WTC11 (cell line): ENCODE data around the gene CLEC9A. TPM values are rescaled to one million over a fixed set of nuclear protein-coding genes. Genes with fewer than 3 reads are reported as not detected.

Experiments used
- ATAC-seq: fragments of 200-7000 bp; cut with Tn5 transposase; 2 replicates; pipeline ENCODE4 v1.10.0; 2021; ENCODE audit warnings: mild to moderate bottlenecking, moderate library complexity
- CTCF ChIA-PET: fragments of 300-600 bp; sonication (Branson Sonifier 250); formaldehyde crosslinking; loops from one replicate; lab custom pipeline; 2021; ENCODE audit warnings: antibody characterized with exemption; lab: Charles Lee
- POLR2A ChIA-PET: fragments of 350-600 bp; sonication (Branson Sonifier 250); formaldehyde crosslinking; loops from one replicate; lab custom pipeline; 2021; ENCODE audit warnings: antibody characterized with exemption; lab: Charles Lee
- DNase-seq: peaks from one replicate; pipeline ENCODE4 v3.0.0; 2021; ENCODE audit warnings: low spot score
- H3K27ac Mint-ChIP-seq: 2 replicates; pipeline ENCODE4 v1.8.0; 2021; ENCODE audit warnings: mixed read lengths
- H3K27me3 Mint-ChIP-seq: 2 replicates; pipeline ENCODE4 v1.8.0; 2021; ENCODE audit warnings: low read depth, mild to moderate bottlenecking, moderate library complexity, mixed read lengths
- H3K36me3 Mint-ChIP-seq: 2 replicates; pipeline ENCODE4 v1.8.0; 2021; ENCODE audit warnings: mixed read lengths
- H3K4me1 Mint-ChIP-seq: 2 replicates; pipeline ENCODE4 v1.8.0; 2022; ENCODE audit warnings: mixed read lengths
- H3K4me3 Mint-ChIP-seq: 2 replicates; pipeline ENCODE4 v1.8.0; 2021; ENCODE audit warnings: mild to moderate bottlenecking, moderate library complexity, mixed read lengths
- H3K9me3 Mint-ChIP-seq: 2 replicates; pipeline ENCODE4 v1.8.0; 2021; ENCODE audit warnings: mixed read lengths
- CREB1 ChIP-seq: sonication (generic); formaldehyde crosslinking; IDR thresholded peaks from 2 replicates; pipeline ENCODE4 v1.8.0; 2023; ENCODE audit warnings: mild to moderate bottlenecking, missing genetic modification reagents
- FOXP1 ChIP-seq: sonication (generic); formaldehyde crosslinking; IDR thresholded peaks from 2 replicates; pipeline ENCODE4 v1.8.0; 2022; ENCODE audit warnings: missing genetic modification reagents, mild to moderate bottlenecking, moderate library complexity, borderline replicate concordance
- IRF2 ChIP-seq: sonication (generic); formaldehyde crosslinking; IDR thresholded peaks from 2 replicates; pipeline ENCODE4 v1.8.0; 2022; ENCODE audit warnings: low read depth, missing genetic modification reagents, borderline replicate concordance
- JUN ChIP-seq: sonication (generic); formaldehyde crosslinking; IDR thresholded peaks from 2 replicates; pipeline ENCODE4 v1.8.0; 2023; ENCODE audit warnings: mild to moderate bottlenecking, missing genetic modification reagents
- KAT7 ChIP-seq: sonication (generic); formaldehyde crosslinking; IDR thresholded peaks from 2 replicates; pipeline ENCODE4 v1.8.1; 2023; ENCODE audit warnings: missing genetic modification reagents, mild to moderate bottlenecking, borderline replicate concordance
- NR3C1 ChIP-seq: sonication (generic); formaldehyde crosslinking; conservative IDR thresholded peaks from 2 replicates; pipeline ENCODE4 v1.8.1; 2023; ENCODE audit warnings: low read depth, mild to moderate bottlenecking, missing genetic modification reagents
- ZNF138 ChIP-seq: sonication (generic); formaldehyde crosslinking; conservative IDR thresholded peaks from 2 replicates; pipeline ENCODE4 v1.8.1; 2022; ENCODE audit warnings: mild to moderate bottlenecking, moderate library complexity, missing genetic modification reagents
- ZNF263 ChIP-seq: sonication (generic); formaldehyde crosslinking; IDR thresholded peaks from 2 replicates; pipeline ENCODE4 v1.8.1; 2022; ENCODE audit warnings: low read depth, mild to moderate bottlenecking, moderate library complexity, missing genetic modification reagents
- total RNA-seq: library from RNA; stranded (reverse); gene quantifications from 3 replicates; pipeline ENCODE4 v1.2.3, GENCODE V29; 2021
- TF ChIP-seq, protein P1 (sequence below): sonication (generic); formaldehyde crosslinking; IDR thresholded peaks from 2 replicates; pipeline ENCODE4 v1.8.0; 2022; ENCODE audit warnings: missing genetic modification reagents
- TF ChIP-seq, protein P2 (sequence below): fragments of 250-450 bp; sonication (Bioruptor Pico); conservative IDR thresholded peaks from 2 replicates; pipeline ENCODE4 v1.9.0; 2021; ENCODE audit warnings: mild to moderate bottlenecking
- TF ChIP-seq, protein P3 (sequence below): sonication (generic); formaldehyde crosslinking; IDR thresholded peaks from 2 replicates; pipeline ENCODE4 v1.8.0; 2022; ENCODE audit warnings: mild to moderate bottlenecking, missing genetic modification reagents
- TF ChIP-seq, protein P4 (sequence below): sonication (generic); formaldehyde crosslinking; conservative IDR thresholded peaks from 2 replicates; pipeline ENCODE4 v1.8.1; 2023; ENCODE audit warnings: mild to moderate bottlenecking, low read depth, missing genetic modification reagents, moderate library complexity
- TF ChIP-seq, protein P5 (sequence below): sonication (generic); formaldehyde crosslinking; IDR thresholded peaks from 2 replicates; pipeline ENCODE4 v1.8.1; 2023; ENCODE audit warnings: mild to moderate bottlenecking, missing genetic modification reagents, moderate library complexity
- TF ChIP-seq, protein P6 (sequence below): sonication (generic); formaldehyde crosslinking; IDR thresholded peaks from 2 replicates; pipeline ENCODE4 v1.8.1; 2023; ENCODE audit warnings: mild to moderate bottlenecking, missing genetic modification reagents
- TF ChIP-seq, protein P7 (sequence below): fragments of 200-600 bp; IDR thresholded peaks from 2 replicates; pipeline ENCODE4 v1.8.0; 2022; ENCODE audit warnings: antibody characterized with exemption
- TF ChIP-seq, protein P8 (sequence below): sonication (generic); formaldehyde crosslinking; IDR thresholded peaks from 2 replicates; pipeline ENCODE4 v1.8.0; 2022; ENCODE audit warnings: mild to moderate bottlenecking, missing genetic modification reagents
- TF ChIP-seq, protein P9 (sequence below): sonication (generic); formaldehyde crosslinking; IDR thresholded peaks from 2 replicates; pipeline ENCODE4 v1.8.1; 2022; ENCODE audit warnings: low read depth, missing genetic modification reagents, borderline replicate concordance

Gene CLEC9A
- total RNA-seq, 1 experiment from 2014 or later, result not detected

DNA sequence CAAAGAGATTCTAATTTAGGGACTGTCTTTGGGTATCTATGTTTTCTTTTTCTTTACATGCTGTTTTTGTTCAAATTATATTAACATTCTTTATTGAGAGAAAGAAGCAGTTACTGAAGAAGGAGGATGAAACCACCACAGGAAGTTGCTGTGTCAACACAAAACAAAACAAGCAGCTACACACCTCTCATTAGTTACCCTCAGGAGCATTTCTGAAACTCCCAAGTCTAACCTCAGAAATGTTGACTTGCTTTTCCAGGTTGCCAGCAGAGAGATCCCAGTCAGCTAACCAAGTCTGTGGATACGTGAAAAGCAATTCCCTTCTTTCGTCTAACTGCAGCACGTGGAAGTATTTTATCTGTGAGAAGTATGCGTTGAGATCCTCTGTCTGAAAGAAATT, 34.8 kb downstream of the CLEC9A start (continued):
- TF ChIP-seq JUN (CRISPR knock-in tag), result no peak
- TF ChIP-seq, protein P1, sequence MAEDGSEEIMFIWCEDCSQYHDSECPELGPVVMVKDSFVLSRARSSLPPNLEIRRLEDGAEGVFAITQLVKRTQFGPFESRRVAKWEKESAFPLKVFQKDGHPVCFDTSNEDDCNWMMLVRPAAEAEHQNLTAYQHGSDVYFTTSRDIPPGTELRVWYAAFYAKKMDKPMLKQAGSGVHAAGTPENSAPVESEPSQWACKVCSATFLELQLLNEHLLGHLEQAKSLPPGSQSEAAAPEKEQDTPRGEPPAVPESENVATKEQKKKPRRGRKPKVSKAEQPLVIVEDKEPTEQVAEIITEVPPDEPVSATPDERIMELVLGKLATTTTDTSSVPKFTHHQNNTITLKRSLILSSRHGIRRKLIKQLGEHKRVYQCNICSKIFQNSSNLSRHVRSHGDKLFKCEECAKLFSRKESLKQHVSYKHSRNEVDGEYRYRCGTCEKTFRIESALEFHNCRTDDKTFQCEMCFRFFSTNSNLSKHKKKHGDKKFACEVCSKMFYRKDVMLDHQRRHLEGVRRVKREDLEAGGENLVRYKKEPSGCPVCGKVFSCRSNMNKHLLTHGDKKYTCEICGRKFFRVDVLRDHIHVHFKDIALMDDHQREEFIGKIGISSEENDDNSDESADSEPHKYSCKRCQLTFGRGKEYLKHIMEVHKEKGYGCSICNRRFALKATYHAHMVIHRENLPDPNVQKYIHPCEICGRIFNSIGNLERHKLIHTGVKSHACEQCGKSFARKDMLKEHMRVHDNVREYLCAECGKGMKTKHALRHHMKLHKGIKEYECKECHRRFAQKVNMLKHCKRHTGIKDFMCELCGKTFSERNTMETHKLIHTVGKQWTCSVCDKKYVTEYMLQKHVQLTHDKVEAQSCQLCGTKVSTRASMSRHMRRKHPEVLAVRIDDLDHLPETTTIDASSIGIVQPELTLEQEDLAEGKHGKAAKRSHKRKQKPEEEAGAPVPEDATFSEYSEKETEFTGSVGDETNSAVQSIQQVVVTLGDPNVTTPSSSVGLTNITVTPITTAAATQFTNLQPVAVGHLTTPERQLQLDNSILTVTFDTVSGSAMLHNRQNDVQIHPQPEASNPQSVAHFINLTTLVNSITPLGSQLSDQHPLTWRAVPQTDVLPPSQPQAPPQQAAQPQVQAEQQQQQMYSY, result no peak
- TF ChIP-seq, all 79 proteins: peak for 0

DNA sequence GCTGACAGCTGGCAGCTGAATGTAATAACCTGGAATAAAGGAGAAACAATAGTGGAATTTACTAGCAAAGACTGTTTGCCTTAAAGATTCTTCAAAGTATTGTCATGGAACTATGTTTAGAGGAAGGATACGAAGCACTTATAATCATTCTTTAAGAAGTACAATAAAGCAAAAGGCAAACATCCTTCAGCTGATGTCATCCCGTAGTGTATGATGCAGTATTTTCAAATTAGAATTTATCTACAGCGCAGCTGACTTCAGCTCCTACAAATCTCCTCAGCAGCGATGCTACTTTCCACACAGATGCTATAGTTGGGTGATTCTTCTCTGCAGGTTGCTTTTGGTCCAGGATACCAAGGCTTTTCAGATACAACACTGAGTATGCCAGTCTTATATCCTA, 36.8 kb downstream of the CLEC9A start:
- no peak overlapping the region for H3K27ac Mint-ChIP-seq
- ChIA-PET CTCF (no interaction called here), POLR2A (no interaction called here)
- ATAC-seq (no peak), DNase-seq (no peak)
- peaks cover 17% of the 10 kb centered on the region for H3K4me1 Mint-ChIP-seq
- H3K4me3 Mint-ChIP-seq, result no peak overlapping the region
- no peaks in the 10 kb centered on the region for H3K9me3 Mint-ChIP-seq
- H3K27me3 Mint-ChIP-seq, result no peaks in the 10 kb centered on the region
- H3K36me3 Mint-ChIP-seq, result no peaks in the 10 kb centered on the region
- TF ChIP-seq, protein P2, sequence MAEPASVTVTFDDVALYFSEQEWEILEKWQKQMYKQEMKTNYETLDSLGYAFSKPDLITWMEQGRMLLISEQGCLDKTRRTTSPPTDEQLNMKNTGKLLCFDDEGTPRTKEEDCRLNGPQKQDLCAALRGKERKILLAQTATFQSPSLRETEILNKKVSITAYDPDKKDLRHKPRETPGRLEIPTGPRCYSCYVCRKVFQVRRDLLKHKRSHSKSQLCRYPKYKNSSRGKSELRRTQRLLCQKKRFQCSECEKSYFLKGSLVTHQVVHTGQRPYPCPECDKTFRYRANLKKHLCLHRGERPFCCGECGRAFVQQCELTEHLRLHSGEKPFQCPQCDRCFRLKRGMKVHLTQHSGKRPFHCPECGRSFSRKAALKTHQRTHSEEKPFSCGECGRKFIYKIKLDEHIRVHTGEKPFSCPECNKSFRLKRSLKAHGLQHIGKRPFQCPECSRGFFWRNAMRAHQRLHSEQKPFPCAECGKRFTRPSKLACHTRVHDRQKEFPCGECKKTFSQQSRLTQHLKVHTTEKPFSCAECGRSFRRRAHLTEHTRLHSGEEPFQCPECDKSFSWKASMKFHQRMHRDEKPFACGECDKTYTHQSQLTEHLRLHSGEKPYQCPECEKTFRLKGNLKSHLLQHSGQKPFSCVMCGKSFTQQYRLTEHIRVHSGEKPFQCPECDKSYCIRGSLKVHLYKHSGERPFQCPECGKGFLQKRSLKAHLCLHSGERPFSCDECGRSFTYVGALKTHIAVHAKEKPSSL, result no peak
- TF ChIP-seq KAT7 (CRISPR knock-in tag) (no peak), FOXP1 (CRISPR knock-in tag) (no peak), ZNF263 (CRISPR knock-in tag) (no peak), IRF2 (CRISPR knock-in tag) (no peak), ZNF138 (CRISPR knock-in tag) (no peak), CREB1 (CRISPR knock-in tag) (no peak), NR3C1 (CRISPR knock-in tag) (no peak)
- TF ChIP-seq, protein P3, sequence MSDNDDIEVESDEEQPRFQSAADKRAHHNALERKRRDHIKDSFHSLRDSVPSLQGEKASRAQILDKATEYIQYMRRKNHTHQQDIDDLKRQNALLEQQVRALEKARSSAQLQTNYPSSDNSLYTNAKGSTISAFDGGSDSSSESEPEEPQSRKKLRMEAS (CRISPR knock-in tag), result no peak
- TF ChIP-seq, protein P4, sequence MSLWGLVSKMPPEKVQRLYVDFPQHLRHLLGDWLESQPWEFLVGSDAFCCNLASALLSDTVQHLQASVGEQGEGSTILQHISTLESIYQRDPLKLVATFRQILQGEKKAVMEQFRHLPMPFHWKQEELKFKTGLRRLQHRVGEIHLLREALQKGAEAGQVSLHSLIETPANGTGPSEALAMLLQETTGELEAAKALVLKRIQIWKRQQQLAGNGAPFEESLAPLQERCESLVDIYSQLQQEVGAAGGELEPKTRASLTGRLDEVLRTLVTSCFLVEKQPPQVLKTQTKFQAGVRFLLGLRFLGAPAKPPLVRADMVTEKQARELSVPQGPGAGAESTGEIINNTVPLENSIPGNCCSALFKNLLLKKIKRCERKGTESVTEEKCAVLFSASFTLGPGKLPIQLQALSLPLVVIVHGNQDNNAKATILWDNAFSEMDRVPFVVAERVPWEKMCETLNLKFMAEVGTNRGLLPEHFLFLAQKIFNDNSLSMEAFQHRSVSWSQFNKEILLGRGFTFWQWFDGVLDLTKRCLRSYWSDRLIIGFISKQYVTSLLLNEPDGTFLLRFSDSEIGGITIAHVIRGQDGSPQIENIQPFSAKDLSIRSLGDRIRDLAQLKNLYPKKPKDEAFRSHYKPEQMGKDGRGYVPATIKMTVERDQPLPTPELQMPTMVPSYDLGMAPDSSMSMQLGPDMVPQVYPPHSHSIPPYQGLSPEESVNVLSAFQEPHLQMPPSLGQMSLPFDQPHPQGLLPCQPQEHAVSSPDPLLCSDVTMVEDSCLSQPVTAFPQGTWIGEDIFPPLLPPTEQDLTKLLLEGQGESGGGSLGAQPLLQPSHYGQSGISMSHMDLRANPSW (CRISPR knock-in tag), result no peak
- TF ChIP-seq, protein P5, sequence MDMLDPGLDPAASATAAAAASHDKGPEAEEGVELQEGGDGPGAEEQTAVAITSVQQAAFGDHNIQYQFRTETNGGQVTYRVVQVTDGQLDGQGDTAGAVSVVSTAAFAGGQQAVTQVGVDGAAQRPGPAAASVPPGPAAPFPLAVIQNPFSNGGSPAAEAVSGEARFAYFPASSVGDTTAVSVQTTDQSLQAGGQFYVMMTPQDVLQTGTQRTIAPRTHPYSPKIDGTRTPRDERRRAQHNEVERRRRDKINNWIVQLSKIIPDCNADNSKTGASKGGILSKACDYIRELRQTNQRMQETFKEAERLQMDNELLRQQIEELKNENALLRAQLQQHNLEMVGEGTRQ (CRISPR knock-in tag), result no peak
- TF ChIP-seq, protein P6, sequence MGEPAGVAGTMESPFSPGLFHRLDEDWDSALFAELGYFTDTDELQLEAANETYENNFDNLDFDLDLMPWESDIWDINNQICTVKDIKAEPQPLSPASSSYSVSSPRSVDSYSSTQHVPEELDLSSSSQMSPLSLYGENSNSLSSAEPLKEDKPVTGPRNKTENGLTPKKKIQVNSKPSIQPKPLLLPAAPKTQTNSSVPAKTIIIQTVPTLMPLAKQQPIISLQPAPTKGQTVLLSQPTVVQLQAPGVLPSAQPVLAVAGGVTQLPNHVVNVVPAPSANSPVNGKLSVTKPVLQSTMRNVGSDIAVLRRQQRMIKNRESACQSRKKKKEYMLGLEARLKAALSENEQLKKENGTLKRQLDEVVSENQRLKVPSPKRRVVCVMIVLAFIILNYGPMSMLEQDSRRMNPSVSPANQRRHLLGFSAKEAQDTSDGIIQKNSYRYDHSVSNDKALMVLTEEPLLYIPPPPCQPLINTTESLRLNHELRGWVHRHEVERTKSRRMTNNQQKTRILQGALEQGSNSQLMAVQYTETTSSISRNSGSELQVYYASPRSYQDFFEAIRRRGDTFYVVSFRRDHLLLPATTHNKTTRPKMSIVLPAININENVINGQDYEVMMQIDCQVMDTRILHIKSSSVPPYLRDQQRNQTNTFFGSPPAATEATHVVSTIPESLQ (CRISPR knock-in tag), result no peak
- TF ChIP-seq, protein P7, sequence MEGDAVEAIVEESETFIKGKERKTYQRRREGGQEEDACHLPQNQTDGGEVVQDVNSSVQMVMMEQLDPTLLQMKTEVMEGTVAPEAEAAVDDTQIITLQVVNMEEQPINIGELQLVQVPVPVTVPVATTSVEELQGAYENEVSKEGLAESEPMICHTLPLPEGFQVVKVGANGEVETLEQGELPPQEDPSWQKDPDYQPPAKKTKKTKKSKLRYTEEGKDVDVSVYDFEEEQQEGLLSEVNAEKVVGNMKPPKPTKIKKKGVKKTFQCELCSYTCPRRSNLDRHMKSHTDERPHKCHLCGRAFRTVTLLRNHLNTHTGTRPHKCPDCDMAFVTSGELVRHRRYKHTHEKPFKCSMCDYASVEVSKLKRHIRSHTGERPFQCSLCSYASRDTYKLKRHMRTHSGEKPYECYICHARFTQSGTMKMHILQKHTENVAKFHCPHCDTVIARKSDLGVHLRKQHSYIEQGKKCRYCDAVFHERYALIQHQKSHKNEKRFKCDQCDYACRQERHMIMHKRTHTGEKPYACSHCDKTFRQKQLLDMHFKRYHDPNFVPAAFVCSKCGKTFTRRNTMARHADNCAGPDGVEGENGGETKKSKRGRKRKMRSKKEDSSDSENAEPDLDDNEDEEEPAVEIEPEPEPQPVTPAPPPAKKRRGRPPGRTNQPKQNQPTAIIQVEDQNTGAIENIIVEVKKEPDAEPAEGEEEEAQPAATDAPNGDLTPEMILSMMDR, result no peak
- TF ChIP-seq, protein P8, sequence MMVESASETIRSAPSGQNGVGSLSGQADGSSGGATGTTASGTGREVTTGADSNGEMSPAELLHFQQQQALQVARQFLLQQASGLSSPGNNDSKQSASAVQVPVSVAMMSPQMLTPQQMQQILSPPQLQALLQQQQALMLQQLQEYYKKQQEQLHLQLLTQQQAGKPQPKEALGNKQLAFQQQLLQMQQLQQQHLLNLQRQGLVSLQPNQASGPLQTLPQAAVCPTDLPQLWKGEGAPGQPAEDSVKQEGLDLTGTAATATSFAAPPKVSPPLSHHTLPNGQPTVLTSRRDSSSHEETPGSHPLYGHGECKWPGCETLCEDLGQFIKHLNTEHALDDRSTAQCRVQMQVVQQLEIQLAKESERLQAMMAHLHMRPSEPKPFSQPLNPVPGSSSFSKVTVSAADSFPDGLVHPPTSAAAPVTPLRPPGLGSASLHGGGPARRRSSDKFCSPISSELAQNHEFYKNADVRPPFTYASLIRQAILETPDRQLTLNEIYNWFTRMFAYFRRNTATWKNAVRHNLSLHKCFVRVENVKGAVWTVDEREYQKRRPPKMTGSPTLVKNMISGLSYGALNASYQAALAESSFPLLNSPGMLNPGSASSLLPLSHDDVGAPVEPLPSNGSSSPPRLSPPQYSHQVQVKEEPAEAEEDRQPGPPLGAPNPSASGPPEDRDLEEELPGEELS (CRISPR knock-in tag), result no peak
- TF ChIP-seq, protein P9, sequence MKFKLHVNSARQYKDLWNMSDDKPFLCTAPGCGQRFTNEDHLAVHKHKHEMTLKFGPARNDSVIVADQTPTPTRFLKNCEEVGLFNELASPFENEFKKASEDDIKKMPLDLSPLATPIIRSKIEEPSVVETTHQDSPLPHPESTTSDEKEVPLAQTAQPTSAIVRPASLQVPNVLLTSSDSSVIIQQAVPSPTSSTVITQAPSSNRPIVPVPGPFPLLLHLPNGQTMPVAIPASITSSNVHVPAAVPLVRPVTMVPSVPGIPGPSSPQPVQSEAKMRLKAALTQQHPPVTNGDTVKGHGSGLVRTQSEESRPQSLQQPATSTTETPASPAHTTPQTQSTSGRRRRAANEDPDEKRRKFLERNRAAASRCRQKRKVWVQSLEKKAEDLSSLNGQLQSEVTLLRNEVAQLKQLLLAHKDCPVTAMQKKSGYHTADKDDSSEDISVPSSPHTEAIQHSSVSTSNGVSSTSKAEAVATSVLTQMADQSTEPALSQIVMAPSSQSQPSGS, result no peak
